CD4-positive, CD25-positive, alpha-beta regulatory T cell (primary cell): ENCODE measurements around the gene WIPI1. TPM values are rescaled to one million over a fixed set of nuclear protein-coding genes. Genes with fewer than 3 reads are reported as not detected.
"Not testable (repeated sequence)": the region's sequence is repeated elsewhere in the genome, so short reads cannot be mapped to it uniquely, and the experiment has no call there.

Experiments
- ATAC-seq, 2 donors: fragments of 150-1000 bp; cut with Tn5 transposase; one replicate each; pipeline ENCODE4 v1.10.0; 2021; ENCODE audit warnings: low read depth in 2 of 2, moderate number of reproducible peaks in 2 of 2, moderate library complexity in 1 of 2
- DNase-seq, 3 donors: peaks; one replicate each; pipeline versions ENCODE4 v3.0.0 to v3.0.0-alpha.2; 2012 to 2022; ENCODE audit warnings: mixed read lengths in 1 of 3
- H3K27ac ChIP-seq: one replicate; pipeline ENCODE4 v1.7.0; 2013; ENCODE audit warnings: mild to moderate bottlenecking, low read length; ENCODE audit not compliant: insufficient read depth, poor library complexity, severe bottlenecking
- H3K27me3 ChIP-seq: one replicate; pipeline ENCODE4 v1.7.0; 2013; ENCODE audit warnings: low read length; ENCODE audit not compliant: control insufficient read depth, insufficient read depth
- H3K36me3 ChIP-seq: one replicate; pipeline ENCODE4 v1.7.0; 2013; ENCODE audit warnings: mild to moderate bottlenecking, low read length, moderate library complexity; ENCODE audit not compliant: control insufficient read depth, insufficient read depth
- H3K4me1 ChIP-seq: 2 replicates; pipeline ENCODE4 v1.7.0; 2013; ENCODE audit warnings: mild to moderate bottlenecking, low read length; ENCODE audit not compliant: insufficient read depth, control insufficient read depth, poor library complexity, severe bottlenecking
- H3K4me3 ChIP-seq: one replicate; pipeline ENCODE4 v1.7.0; 2013; ENCODE audit warnings: low read depth, mild to moderate bottlenecking, low read length, moderate library complexity
- H3K9me3 ChIP-seq, 2 experiments: 1 replicate in 1 of 2; 2 replicates in 1 of 2; pipeline ENCODE4 v1.7.0; 2013; ENCODE audit warnings: low read length in 2 of 2, mild to moderate bottlenecking in 1 of 2, moderate library complexity in 1 of 2; ENCODE audit not compliant: control insufficient read depth in 2 of 2
- H3K27ac Mint-ChIP-seq, 3 donors: one replicate each; pipeline ENCODE4 v1.8.0; 2020 to 2022; ENCODE audit warnings: mild to moderate bottlenecking in 3 of 3, mixed read lengths in 3 of 3, moderate library complexity in 2 of 3
- H3K27me3 Mint-ChIP-seq: one replicate; pipeline ENCODE4 v1.8.0; 2022; ENCODE audit warnings: mild to moderate bottlenecking, mixed read lengths
- H3K36me3 Mint-ChIP-seq: one replicate; pipeline ENCODE4 v1.8.0; 2020; ENCODE audit warnings: mixed read lengths
- H3K4me1 Mint-ChIP-seq, 4 donors: one replicate each; pipeline ENCODE4 v1.8.0; 2020 to 2022; ENCODE audit warnings: mixed read lengths in 4 of 4, mild to moderate bottlenecking in 1 of 4
- H3K4me3 Mint-ChIP-seq, 4 donors: one replicate each; pipeline ENCODE4 v1.8.0; 2020 to 2022; ENCODE audit warnings: mild to moderate bottlenecking in 4 of 4, mixed read lengths in 4 of 4, moderate library complexity in 3 of 4
- H3K9me3 Mint-ChIP-seq, 7 donors: one replicate each; pipeline ENCODE4 v1.8.0; 2020 to 2022; ENCODE audit warnings: mixed read lengths in 7 of 7, mild to moderate bottlenecking in 3 of 7, moderate library complexity in 2 of 7
- polyA plus RNA-seq, 4 donors: library from polyadenylated mRNA; unstranded; fragments of 300-500 nt; fragmentation: Illumina TruSeq; gene quantifications; one replicate each; pipeline ENCODE4 v1.2.3, GENCODE V29; 2021
- total RNA-seq: library from RNA; stranded (reverse); gene quantifications from one replicate; pipeline ENCODE4 v1.2.3, GENCODE V29; 2022

WIPI1 gene
- total and polyA plus RNA-seq, 5 donors from 2014 or later = 2.5 to 5.9 (median 5.2) TPM

GRCh38 chr17:68403837-68404236 is 53.5 kb downstream of the WIPI1 start:
- H3K27me3 Mint-ChIP-seq, H3K27ac ChIP-seq, H3K27me3 ChIP-seq, H3K27ac Mint-ChIP-seq, DNase-seq, H3K4me3 Mint-ChIP-seq, H3K4me3 ChIP-seq, H3K36me3 ChIP-seq, ATAC-seq: not testable (repeated sequence)
- Mint-ChIP-seq H3K9me3 (peaks cover 0 to 30% (median 8%) of the 10 kb centered on the region in 7 donors), H3K4me1 (peaks cover 6 to 18% (median 11%) of the 10 kb centered on the region in 4 donors), H3K36me3 (peaks cover 32% of the 10 kb centered on the region)
- Histone ChIP-seq H3K4me1 (peaks cover 16% of the 10 kb centered on the region), H3K9me3 (peaks cover 14 to 16% of the 10 kb centered on the region in 2 experiments)

- no peak overlapping the region for H3K4me3 ChIP-seq
- peaks cover 3% of the 10 kb centered on the region for H3K36me3 ChIP-seq
- DNase-seq (no peak), ATAC-seq (no peak)
- H3K27ac Mint-ChIP-seq = no peak overlapping the region
- H3K36me3 Mint-ChIP-seq = peaks cover 32% of the 10 kb centered on the region
- H3K4me1 Mint-ChIP-seq = peaks cover 13 to 23% (median 14%) of the 10 kb centered on the region in 4 donors
- H3K9me3 Mint-ChIP-seq = peaks cover 0 to 30% (median 8%) of the 10 kb centered on the region in 7 donors
- peaks cover 19% of the 10 kb centered on the region for H3K4me1 ChIP-seq
- H3K27ac ChIP-seq = no peak overlapping the region
- H3K27me3 ChIP-seq = no peaks in the 10 kb centered on the region
- no peak overlapping the region for H3K4me3 Mint-ChIP-seq
- H3K27me3 Mint-ChIP-seq = no peaks in the 10 kb centered on the region
- peaks cover 14 to 16% of the 10 kb centered on the region in 2 experiments for H3K9me3 ChIP-seq
These were observed 54.2 kb downstream of the WIPI1 start for GRCh38 chr17:68403122-68403521.

GRCh38 chr17:68401288-68401687 is 56.0 kb downstream of the WIPI1 start:
- no peak overlapping the region for H3K4me3 Mint-ChIP-seq
- H3K4me1 Mint-ChIP-seq = peaks cover 14 to 31% (median 18%) of the 10 kb centered on the region in 4 donors
- no peak overlapping the region for H3K4me3 ChIP-seq
- peaks cover 3% of the 10 kb centered on the region for H3K36me3 ChIP-seq
- H3K27ac Mint-ChIP-seq = peak overlapping the region in 1 of 3 donors; percentile 42
- peaks cover 0 to 15% (median 1%) of the 10 kb centered on the region in 7 donors for H3K9me3 Mint-ChIP-seq
- peaks cover 19% of the 10 kb centered on the region for H3K4me1 ChIP-seq
- ATAC-seq (no peak), DNase-seq (no peak)
- H3K27me3 ChIP-seq = no peaks in the 10 kb centered on the region
- H3K27me3 Mint-ChIP-seq = no peaks in the 10 kb centered on the region
- peaks cover 10% of the 10 kb centered on the region in 2 experiments for H3K9me3 ChIP-seq
- peaks cover 21% of the 10 kb centered on the region for H3K36me3 Mint-ChIP-seq
- H3K27ac ChIP-seq = no peak overlapping the region

GRCh38 chr17:68400404-68400735 is 56.9 kb downstream of the WIPI1 start:
- Mint-ChIP-seq H3K9me3 (peaks cover 0 to 14% (median 1%) of the 10 kb centered on the region in 7 donors), H3K36me3 (peaks cover 19% of the 10 kb centered on the region), H3K4me3 (peak overlapping the region in 1 of 4 donors; percentile 45), H3K4me1 (peaks cover 14 to 31% (median 18%) of the 10 kb centered on the region in 4 donors), H3K27ac (peak overlapping the region in 2 of 3 donors; percentile 32 to 60), H3K27me3 (no peaks in the 10 kb centered on the region)
- Histone ChIP-seq H3K27me3 (no peaks in the 10 kb centered on the region), H3K36me3 (peaks cover 7% of the 10 kb centered on the region), H3K4me3 (no peak overlapping the region), H3K27ac (no peak overlapping the region), H3K4me1 (peaks cover 19% of the 10 kb centered on the region), H3K9me3 (peaks cover 3 to 4% of the 10 kb centered on the region in 2 experiments)
- DNase-seq (peak in 1 of 3 donors; percentile 7), ATAC-seq (no peak)

- Mint-ChIP-seq H3K4me3 (peak overlapping the region in 2 of 4 donors; percentile 19 to 45), H3K36me3 (peaks cover 16% of the 10 kb centered on the region), H3K9me3 (peaks cover 0 to 16% (median 0%) of the 10 kb centered on the region in 7 donors), H3K4me1 (peaks cover 14 to 31% (median 18%) of the 10 kb centered on the region in 4 donors), H3K27ac (peak overlapping the region in 2 of 3 donors; percentile 38 to 60), H3K27me3 (no peaks in the 10 kb centered on the region)
- peaks cover 11% of the 10 kb centered on the region for H3K36me3 ChIP-seq
- H3K4me1 ChIP-seq = peaks cover 19% of the 10 kb centered on the region
- no peaks in the 10 kb centered on the region for H3K27me3 ChIP-seq
- DNase-seq (peak in 1 of 3 donors; percentile 35), ATAC-seq (no peak)
- H3K27ac ChIP-seq = no peak overlapping the region
- H3K4me3 ChIP-seq = no peak overlapping the region
- peaks cover 3 to 6% of the 10 kb centered on the region in 2 experiments for H3K9me3 ChIP-seq
These were observed 57.5 kb downstream of the WIPI1 start for GRCh38 chr17:68399638-68400403.

- Mint-ChIP-seq H3K36me3 (peaks cover 11% of the 10 kb centered on the region), H3K9me3 (peaks cover 0 to 11% (median 0%) of the 10 kb centered on the region in 7 donors), H3K27ac (peak overlapping the region; percentile 55 to 86 (median 60)), H3K4me1 (peaks cover 14 to 31% (median 18%) of the 10 kb centered on the region in 4 donors), H3K4me3 (peak overlapping the region in 2 of 4 donors; percentile 19 to 54), H3K27me3 (no peaks in the 10 kb centered on the region)
- no peak overlapping the region for H3K4me3 ChIP-seq
- DNase-seq = peak in 1 of 3 donors; percentile 43
- no peaks in the 10 kb centered on the region for H3K27me3 ChIP-seq
- no peak overlapping the region for H3K27ac ChIP-seq
- H3K4me1 ChIP-seq = peaks cover 19% of the 10 kb centered on the region
- H3K36me3 ChIP-seq = peaks cover 14% of the 10 kb centered on the region
- ATAC-seq = peak in 1 of 2 donors; percentile 26
- H3K9me3 ChIP-seq = peaks cover 5 to 10% of the 10 kb centered on the region in 2 experiments
These were observed 58.3 kb downstream of the WIPI1 start for GRCh38 chr17:68398691-68399637.

- H3K4me1 Mint-ChIP-seq = peaks cover 8 to 31% (median 18%) of the 10 kb centered on the region in 4 donors
- Histone ChIP-seq H3K27ac (no peak overlapping the region), H3K9me3 (peaks cover 5 to 10% of the 10 kb centered on the region in 2 experiments), H3K4me1 (peaks cover 19% of the 10 kb centered on the region), H3K36me3 (peaks cover 14% of the 10 kb centered on the region), H3K27me3 (no peaks in the 10 kb centered on the region), H3K4me3 (no peak overlapping the region)
- peak overlapping the region in 1 of 3 donors; percentile 64 for H3K27ac Mint-ChIP-seq
- peaks cover 11% of the 10 kb centered on the region for H3K36me3 Mint-ChIP-seq
- DNase-seq = no peak
- H3K27me3 Mint-ChIP-seq = no peaks in the 10 kb centered on the region
- peaks cover 0 to 10% (median 0%) of the 10 kb centered on the region in 7 donors for H3K9me3 Mint-ChIP-seq
- no peak overlapping the region for H3K4me3 Mint-ChIP-seq
- ATAC-seq = no peak
These were observed 60.2 kb downstream of the WIPI1 start for GRCh38 chr17:68397108-68397536.
